EL (cell line): ENCODE results near the gene KIAA0232.
A peak's percentile ranks its signal among the peaks of the same experiment; 100 is the strongest.
"Not testable (repeated sequence)": the region's sequence is repeated elsewhere in the genome, so short reads cannot be mapped to it uniquely, and the experiment has no call there.

Experiments
- DNase-seq: peaks from one replicate; pipeline ENCODE4 v3.0.0-alpha.2; 2016

KIAA0232 gene

GRCh38 chr4:6907658-6908191, 125.2 kb downstream of the KIAA0232 start:
- DNase-seq = no peak

DNA sequence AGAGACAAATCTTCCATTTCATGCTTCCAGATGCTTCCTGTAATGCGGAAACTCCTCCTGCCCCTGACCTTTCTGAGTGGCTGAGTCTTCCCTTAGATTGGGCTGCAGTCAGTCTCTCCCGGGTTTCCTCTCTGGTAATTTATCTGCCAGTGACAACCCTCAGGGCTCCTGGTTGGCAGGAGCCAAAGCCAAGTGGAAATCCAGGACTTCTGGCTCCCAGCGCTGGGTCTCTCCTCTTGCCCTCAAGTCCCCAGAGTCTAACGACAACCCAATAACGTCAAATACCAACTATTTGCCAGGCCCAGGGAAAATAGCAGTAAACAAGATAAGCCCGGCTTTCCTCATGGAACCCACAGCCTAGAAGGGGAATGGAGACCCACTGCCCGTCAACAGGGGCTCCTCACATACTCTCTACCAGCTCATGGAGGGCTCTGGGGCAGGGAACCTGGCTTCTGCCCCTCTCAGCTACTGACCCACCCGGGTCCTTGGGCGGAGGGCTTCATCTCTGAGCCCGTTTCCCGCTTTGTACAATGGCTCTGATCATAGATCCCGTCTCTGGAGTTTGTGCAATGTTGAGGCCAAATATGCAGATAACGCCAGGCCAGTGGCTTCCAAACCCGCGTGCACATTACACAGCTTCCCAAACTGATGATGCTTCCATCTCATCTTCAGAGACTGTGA, 126.0 kb downstream of the KIAA0232 start:
- DNase-seq = no peak

GRCh38 chr4:6909113-6909969, 126.8 kb downstream of the KIAA0232 start, which contains the start of gene TBC1D14:
TBC1D14 (plus strand) TSS chr4:6909826; CDS start chr4:6923390, 13,564 bp downstream.
- DNase-seq = peak; percentile 83

- DNase-seq = peak; percentile 37
These were observed 127.4 kb downstream of the KIAA0232 start for GRCh38 chr4:6909970-6910339.

GRCh38 chr4:6910340-6910959, 127.9 kb downstream of the KIAA0232 start:
- DNase-seq = no peak

DNA sequence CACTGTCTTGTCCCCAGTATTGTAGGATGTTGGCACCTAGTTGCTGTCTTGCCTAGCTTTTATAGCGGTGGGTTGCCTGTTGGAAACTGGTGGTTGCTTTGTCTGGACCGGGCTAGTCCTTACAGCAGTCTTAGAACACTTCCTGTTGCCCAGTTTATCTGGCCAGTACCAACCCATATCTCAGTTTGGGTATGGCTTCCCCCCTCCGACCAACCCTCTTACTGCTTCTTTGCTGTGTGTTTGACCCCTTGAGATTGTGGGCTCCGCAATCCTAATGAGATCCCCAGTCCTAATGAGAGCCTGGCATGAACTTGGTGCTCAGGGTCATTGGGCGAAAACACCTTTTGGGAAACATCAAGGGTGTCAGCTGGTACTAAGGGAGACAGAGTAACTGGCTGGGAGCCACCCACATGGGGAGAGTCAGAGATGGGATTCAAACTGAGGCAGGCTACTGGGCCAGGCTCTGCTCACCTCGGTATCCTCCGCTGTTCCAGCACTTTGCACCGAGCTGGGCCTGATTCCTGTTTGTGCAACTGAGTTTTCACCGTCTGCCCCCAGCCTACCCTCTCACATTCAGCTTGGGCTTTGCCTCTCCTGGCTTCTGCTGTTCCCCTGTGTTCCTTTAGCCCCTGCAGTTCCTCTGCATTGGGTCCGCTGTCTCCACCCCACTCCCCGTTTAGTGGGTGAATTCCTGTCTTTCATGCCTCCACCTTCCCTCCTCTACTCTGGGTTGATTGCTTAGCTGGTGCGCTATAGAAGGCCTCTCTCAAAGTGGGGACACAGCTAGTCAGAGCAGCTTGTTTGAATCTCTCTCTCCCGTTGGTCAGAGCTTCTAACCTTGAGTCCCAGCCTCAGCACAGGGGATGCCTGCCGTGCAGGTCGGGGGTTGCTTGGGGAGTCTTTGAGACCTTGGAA, 128.7 kb downstream of the KIAA0232 start:
- DNase-seq = no peak

DNA sequence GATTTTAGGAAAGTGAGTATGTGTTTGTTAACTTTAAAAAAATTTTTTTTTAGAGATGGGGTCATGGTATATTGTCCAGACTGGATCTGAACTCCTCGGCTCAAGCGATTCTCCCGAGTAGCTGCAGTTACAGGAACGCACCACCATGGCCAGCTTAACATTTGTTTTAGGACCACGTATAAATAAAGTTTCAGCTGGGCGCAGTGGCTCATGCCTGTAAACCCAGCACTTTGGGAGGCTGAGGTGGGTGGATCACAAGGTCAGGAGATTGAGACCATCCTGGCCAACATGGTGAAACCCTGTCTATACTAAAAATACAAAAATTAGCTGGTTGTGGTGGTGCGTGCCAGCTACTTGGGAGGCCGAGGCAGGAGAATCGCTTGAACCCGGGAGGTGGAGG, 129.4 kb downstream of the KIAA0232 start:
- DNase-seq = not testable (repeated sequence)

GRCh38 chr4:6912441-6912840, 129.9 kb downstream of the KIAA0232 start:
- no peak for DNase-seq

GRCh38 chr4:6913350-6913905, 130.9 kb downstream of the KIAA0232 start:
- DNase-seq = no peak

GRCh38 chr4:6914448-6914847, 131.9 kb downstream of the KIAA0232 start:
- DNase-seq = peak; percentile 40

DNA sequence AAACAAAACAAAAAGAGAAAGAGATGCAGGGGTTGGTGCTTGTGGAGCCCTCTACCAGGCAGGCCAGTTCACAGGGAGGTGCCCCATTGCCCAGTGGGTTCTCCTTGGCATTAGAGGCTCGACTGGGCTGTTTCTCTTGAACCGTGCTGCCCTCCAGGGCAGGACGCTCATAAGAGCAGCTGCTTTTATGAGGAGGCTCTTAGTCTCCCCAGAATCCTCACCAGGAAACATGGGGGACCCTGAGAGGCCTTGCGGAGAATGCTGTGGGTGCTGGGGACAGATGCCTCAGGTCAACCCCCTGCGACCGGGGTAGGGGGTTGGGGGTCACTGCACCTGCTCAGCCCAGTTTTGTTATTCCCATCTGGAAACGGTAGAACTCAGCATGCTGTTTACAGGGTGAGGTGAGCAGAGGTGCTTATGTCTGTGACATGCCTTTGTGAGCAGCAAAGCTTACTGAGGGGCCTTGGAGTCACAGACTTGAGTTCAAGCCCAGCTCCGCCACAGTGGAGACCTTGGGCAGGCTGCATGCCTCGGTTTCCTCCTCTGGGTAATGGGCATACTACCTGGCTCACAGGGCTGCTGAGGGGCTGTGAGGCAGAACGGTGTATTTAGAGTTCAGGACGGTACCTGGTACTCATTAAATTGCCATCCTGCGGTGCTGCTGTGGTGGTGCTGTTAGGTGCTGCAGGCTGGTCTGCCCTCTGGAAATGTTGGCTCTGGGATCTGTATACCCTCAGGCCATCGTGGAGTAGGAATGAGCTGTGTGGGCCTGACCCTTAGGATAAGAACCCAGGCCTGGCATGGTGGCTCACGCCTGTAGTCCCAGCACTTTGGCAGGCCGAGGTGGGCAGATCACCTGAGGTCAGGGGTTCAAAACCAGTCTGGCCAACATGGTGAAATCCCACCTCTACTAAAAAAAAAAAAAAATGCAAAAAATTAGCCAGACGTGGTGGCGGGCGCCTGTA, 132.8 kb downstream of the KIAA0232 start:
- no peak for DNase-seq

GRCh38 chr4:6916069-6916586, 133.6 kb downstream of the KIAA0232 start:
- no peak for DNase-seq

DNA sequence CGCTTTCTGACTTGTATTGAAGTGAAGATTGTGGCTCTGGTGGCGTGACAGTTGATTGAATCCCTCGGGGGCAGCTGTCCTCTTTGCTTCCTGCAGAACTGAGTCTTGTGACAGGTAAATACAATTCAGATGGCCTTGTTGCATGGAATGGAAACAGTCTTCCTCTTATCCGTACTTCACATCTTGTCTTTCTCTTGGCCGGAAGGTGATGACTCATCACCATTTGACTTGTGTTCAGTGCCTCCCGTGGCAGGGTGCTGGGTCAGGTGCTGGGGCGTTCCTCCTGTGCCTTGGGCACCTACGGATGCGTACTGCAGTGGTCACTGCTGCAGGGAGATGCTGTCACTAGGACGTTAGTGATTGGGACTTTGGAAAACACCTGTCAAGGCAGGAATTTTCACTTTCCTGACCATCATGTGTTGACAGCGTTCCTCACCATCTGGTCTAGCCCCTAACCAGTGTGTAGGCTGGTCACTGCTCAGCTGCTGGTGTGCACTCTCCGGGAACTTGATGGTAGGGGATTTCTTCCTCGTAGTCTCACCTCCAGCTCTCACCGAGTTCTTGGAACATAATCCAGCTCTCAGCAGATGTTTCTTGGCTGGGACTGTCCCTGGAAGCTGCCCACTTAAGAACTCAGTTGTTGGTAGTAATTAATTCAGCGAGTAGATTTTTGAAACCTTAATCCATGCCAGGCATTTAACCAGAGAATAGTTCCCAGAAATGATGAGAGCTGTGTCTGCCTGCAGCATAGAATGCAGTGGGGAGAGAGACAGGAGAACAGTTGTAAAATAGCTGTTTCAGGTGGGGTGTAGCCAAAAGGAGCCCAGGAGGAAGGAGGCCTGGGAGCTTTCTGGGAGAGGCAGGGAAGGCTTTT, 134.3 kb downstream of the KIAA0232 start:
- no peak for DNase-seq

- DNase-seq = no peak
These were observed 135.1 kb downstream of the KIAA0232 start for GRCh38 chr4:6917461-6918271.

- DNase-seq = no peak
These were observed 135.8 kb downstream of the KIAA0232 start for GRCh38 chr4:6918338-6918737.

GRCh38 chr4:6920171-6920570, 137.6 kb downstream of the KIAA0232 start:
- no peak for DNase-seq

DNA sequence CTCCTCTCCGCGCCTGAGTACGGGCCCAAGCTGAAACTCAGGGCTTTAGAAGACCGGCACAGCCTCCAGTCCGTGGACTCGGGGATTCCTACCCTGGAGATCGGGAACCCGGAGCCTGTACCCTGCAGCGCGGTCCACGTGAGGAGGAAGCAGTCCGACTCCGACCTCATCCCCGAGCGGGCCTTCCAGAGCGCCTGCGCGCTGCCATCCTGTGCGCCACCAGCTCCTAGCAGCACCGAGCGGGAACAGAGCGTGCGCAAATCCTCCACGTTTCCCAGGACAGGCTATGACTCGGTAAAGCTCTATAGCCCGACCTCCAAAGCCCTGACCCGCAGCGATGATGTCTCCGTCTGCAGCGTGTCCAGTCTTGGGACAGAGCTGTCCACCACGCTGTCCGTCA, 141.0 kb downstream of the KIAA0232 start:
- DNase-seq = no peak

DNA sequence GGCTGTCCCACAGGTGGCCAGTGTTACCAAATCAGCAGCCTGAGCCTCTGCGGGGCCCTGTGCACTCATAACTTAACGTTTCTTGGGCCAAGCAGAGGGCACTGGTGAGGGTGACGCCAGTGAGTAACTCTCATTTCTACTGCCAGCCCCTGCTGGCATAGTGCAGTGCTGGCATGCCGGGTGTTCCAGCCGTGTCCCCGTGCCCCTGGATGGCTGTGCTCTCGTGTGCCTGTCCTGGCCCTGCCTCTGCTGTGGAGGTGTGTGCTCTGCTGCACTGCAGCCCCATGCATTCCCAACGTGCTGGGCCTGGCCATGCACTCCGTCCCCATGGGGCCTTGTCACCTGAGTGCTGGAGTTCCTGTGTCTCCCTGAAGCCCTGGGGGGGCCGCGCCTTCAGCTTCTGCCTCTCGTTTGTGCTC, 141.8 kb downstream of the KIAA0232 start:
- DNase-seq = no peak
